NCI-H2171 (cell line): ENCODE data around the gene CAV1.
"Not testable (repeated sequence)": the region's sequence is repeated elsewhere in the genome, so short reads cannot be mapped to it uniquely, and the experiment has no call there.

Experiments
- DNase-seq: peaks from one replicate; lab custom pipeline; 2025; lab: John Stamatoyannopoulos, UW

Gene CAV1

GRCh38 chr7:116524609-116525297 is at the start of gene CAV1:
CAV1 (plus strand) TSS chr7:116525036; CDS start chr7:116525063, 27 bp downstream.
- DNase-seq: no peak

- DNase-seq: no peak
These were observed 47.2 kb upstream of the CAV1 start for GRCh38 chr7:116477625-116478024.

- no peak for DNase-seq
These were observed 46.0 kb upstream of the CAV1 start for GRCh38 chr7:116478834-116479233.

- no peak for DNase-seq
These were observed 41.4 kb upstream of the CAV1 start for GRCh38 chr7:116483271-116483942.

- DNase-seq: not testable (repeated sequence)
These were observed 40.4 kb upstream of the CAV1 start for GRCh38 chr7:116484389-116484788.

GRCh38 chr7:116487907-116488521 is 36.8 kb upstream of the CAV1 start:
- DNase-seq: no peak

- DNase-seq: no peak
These were observed 34.5 kb upstream of the CAV1 start for GRCh38 chr7:116490351-116490750.

GRCh38 chr7:116491887-116492653 is 32.8 kb upstream of the CAV1 start:
- no peak for DNase-seq

- no peak for DNase-seq
These were observed 32.2 kb upstream of the CAV1 start for GRCh38 chr7:116492654-116493109.

GRCh38 chr7:116493449-116493848 is 31.4 kb upstream of the CAV1 start:
- no peak for DNase-seq

- no peak for DNase-seq
These were observed 30.4 kb upstream of the CAV1 start for GRCh38 chr7:116494472-116494871.

- no peak for DNase-seq
These were observed 29.1 kb upstream of the CAV1 start for GRCh38 chr7:116495736-116496135.

GRCh38 chr7:116496653-116497052 is 28.2 kb upstream of the CAV1 start:
- no peak for DNase-seq

GRCh38 chr7:116497708-116498107 is 27.1 kb upstream of the CAV1 start:
- DNase-seq: no peak

GRCh38 chr7:116499168-116500077 is 25.4 kb upstream of the CAV1 start, which contains the start of gene CAV2:
CAV2 (plus strand) TSS chr7:116499738; CDS start chr7:116499782, 44 bp downstream.
- DNase-seq: no peak

GRCh38 chr7:116500078-116500853 is 24.6 kb upstream of the CAV1 start:
- DNase-seq: no peak

- DNase-seq: no peak
These were observed 23.2 kb upstream of the CAV1 start for GRCh38 chr7:116501425-116502167.

GRCh38 chr7:116502201-116503096 is 22.4 kb upstream of the CAV1 start:
- DNase-seq: no peak

- DNase-seq: no peak
These were observed 21.0 kb upstream of the CAV1 start for GRCh38 chr7:116503835-116504234.
